Iris pigment epithelial cell (primary cell): ENCODE results near the gene SEC16A.

Experiments used
- DNase-seq: peaks from one replicate; pipeline ENCODE4 v3.0.0-alpha.2; 2011; ENCODE audit warnings: low read depth

Gene SEC16A

DNA sequence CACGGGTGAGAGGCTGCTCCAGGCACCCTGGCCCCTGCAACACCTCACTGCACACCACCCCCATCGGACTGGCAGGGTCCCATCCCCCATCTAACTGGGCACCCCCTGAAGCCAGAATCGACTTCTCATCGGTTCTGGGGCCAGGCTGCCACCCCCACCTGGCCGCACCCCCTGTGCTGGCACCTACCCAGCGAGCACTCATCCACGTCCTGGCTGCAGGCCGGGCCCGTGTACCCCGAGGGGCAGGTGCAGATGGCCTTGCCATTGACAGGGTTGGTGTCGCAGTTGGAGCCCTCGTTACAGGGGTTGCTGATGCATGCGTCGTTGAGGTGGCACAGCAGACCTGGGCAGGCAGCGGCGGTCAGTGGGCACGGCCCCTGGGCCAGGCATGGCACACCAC lies 35.1 kb upstream of the SEC16A start:
- no peak for DNase-seq

DNA sequence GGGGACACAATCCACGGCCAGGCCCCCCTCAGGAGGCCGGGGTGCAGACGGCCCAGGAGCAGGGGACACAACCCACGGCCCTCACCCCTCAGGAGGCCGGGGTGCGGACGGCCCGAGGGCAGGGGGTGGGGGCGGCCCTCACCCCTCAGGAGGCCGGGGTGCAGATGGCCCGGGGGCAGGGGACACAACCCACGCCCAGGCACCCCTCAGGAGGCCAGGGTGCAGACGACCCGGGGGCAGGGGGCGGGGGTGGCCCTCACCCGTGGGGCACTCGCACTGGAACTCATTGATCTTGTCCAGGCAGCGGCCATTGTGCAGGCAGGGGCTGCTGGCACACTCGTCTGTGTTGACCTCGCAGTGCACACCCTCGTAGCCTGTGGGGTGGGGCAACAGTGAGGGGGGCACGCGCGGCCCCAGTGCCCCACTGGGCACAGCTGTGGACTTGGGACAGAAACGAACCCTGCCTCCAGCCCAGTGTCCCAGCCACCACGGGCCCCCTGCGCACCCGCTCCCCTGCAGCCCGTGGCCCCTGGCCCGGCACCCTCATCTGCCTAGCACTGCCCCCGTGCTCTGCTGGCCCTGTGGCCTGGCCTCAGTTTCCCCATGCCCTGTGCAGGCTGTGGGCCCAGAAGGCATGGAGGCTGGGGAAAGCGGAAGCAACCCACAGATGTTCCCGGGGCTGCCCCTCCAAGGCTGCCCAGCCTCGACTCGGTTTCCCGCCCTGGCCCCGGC lies 34.3 kb upstream of the SEC16A start:
- DNase-seq, result no peak

DNA sequence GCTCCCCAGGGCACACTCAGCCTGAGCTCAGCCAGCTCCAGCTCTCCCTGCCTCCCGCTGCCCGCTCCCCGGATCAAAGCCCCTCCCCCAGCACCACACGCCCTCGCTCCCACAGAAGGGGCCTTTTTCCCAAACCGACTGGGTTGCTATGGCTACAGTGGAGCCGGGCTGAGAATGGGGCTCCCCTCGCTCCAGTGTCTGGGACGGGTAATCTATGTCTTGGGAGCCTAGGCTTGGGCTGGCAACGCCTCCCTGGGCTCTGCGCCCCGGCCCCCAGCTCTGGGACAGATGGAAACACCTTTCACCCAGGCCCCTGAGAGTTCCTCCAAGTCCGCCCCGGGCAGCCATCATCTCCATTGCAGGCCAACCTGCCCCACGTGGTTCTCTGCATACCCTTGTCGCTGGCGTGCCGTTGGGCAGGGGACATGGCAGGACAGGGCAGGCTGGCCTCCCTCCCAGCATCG lies 33.4 kb upstream of the SEC16A start:
- DNase-seq, result no peak

GRCh38 chr9:136515276-136515675 lies 32.4 kb upstream of the SEC16A start:
- no peak for DNase-seq

DNA sequence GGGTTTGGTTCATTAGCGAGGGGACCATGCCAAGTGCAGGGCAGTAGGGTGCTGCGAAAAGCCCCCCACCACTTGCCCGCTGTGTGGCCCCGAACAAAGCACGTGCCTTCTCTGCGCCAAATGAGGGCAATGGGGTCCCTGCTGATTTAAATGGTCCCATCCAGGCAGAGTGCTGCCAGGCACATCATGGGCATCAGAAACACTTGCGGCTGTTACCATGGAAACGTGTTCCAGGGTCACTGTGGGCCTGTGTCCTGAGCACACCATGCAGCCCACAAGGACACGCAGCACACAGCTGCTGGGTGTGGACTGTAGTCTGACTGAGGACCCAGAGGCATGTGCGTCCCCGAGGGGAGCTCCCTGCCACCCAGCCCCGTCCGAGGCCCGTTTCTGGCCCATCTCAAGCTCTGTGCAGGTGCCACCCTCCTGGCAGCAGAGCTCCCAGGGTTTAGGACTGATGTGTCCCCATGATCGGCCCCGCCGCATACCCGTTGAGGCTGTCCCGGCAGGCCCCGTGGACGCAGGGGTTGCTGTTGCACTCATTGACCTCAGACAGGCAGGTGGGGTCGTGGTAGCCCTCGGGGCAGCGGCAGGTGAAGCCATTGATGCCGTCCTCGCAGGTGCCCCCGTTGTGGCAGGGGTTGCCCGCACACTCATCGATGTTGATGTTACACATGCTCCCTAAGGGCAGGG lies 31.3 kb upstream of the SEC16A start:
- DNase-seq, result no peak

GRCh38 chr9:136513191-136513590 lies 30.4 kb upstream of the SEC16A start:
- no peak for DNase-seq

DNA sequence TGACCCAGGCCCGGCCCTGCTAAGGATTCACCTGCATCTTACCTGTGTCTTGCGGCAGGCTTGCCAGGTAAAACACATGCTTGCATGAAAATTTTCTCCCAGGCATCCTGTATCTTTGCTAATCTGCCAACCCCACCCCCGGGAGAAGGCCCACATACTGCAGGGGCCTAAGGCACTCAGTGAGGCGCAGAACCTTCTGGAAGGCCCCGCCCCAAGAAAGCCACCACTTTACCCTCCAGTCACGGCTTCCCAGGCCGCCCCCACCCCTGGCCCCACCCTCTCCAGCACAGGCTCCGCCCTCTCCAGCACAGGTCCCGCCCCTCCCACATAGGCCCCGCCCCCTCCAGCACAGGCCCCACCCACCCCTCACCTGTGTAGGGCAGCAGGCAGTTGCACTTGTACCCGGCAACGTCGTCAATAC lies 29.8 kb upstream of the SEC16A start:
- DNase-seq, result no peak

DNA sequence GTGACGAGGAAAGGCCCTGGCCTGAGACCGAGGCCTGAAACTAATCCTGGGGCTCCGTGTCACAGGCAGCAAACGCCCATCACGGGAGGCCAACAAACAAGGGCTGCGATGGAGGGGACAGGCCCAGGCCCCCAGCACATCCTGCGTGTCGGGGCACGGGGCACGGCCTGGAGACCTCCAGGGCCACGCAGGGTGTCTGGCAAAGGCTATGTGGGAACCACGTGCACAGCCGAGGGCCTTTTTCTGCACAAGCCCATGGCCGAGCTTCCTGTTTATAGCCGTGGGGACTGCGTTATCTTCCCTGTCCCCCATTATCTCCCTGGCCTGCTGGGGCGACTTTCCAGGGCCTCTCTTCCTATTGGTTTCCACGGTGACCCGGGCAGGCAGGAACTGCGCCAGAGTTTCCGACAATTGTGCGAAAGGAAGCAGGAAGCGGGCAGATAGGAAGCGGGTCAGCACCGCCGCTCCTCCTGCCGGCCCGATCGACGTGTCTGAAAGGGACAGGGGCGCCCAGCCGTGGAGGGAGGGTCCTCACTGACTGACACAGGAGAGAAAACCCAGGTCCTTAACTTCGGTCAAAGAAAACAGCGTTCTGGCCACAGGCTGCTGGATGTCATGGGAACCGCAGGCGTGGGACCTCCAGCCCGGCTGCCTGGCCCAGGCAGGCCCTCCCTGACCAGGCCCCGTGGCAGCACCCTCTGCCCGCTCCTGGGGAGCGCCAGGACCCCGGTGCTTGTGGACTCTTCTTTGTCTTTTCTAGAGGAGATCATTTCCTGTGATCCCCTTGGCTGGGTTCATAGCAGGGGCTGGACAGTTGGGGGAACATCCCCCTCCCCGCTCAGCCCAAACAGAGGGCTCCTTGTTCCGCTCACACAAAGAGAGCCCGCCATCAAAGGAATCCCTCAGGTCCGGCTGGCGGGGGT lies 29.1 kb upstream of the SEC16A start:
- no peak for DNase-seq

DNA sequence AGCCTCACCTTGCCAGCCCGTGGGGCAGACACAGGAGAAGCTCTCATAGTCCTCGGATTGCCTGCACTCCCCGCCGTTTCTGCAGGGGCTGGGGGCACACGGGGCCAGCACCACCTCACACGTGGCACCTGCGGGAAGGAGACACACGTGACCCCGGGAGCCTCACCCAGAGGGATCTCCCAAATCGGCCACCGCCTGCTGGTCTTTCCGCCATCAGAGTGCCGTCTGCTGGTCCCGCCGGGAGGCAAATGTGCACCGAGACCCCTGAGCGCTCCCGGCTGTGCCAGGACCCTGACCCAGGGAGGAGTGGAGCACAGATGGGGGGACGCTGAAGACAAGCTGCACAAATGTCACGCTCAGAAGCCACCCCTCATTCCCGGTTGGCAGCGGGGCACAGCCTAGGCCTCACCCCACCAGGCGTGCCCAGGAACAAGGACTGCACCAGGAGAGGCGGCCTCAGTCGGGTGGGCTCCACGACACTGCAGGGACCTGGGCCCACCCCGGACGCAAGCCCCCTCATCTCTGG lies 28.4 kb upstream of the SEC16A start:
- no peak for DNase-seq

GRCh38 chr9:136510561-136510960 lies 27.7 kb upstream of the SEC16A start:
- no peak for DNase-seq

DNA sequence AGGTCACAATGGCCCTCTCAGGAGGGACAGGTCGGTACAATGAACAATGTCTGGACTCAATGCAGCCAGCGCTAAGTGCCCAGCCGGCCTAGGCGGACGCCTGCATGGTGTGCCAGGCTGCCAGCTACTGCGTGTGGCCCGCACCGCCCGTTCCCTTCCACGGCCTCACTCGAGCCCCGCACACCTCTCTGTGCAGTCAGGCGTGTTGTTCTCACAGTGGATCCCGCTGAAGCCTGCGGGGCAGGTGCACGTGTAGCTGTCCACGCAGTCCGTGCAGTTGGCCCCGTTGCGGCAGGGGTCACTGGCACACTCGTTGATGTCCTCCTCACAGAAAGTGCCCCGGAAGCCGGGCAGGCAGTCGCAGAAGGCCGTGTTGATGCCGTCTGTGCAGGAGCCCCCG lies 26.7 kb upstream of the SEC16A start:
- no peak for DNase-seq

- DNase-seq, result no peak
These were observed 26.1 kb upstream of the SEC16A start for GRCh38 chr9:136508729-136509500.

DNA sequence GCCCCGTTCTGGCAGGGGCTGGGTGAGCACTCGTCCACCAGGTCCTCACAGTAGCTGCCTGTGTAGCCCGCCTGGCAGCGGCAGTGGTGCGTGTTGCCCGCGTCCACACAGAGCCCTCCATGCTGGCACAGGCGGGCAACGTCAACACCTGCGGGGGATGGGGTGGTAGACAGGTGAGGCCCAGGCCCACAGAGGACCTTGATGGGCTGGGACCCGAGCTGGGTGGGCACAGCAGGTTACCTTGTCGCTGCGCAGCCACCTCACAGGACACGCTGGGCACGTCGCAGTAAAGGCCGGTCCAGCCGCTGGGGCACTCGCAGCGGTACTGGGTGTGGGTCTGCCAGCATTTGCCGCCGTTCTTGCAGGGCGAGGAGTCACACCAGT lies 25.1 kb upstream of the SEC16A start:
- DNase-seq, result no peak

- no peak for DNase-seq
These were observed 24.6 kb upstream of the SEC16A start for GRCh38 chr9:136507221-136507991.

GRCh38 chr9:136506425-136506824 lies 23.6 kb upstream of the SEC16A start:
- DNase-seq, result no peak

- DNase-seq, result no peak
These were observed 22.9 kb upstream of the SEC16A start for GRCh38 chr9:136505406-136506403.

DNA sequence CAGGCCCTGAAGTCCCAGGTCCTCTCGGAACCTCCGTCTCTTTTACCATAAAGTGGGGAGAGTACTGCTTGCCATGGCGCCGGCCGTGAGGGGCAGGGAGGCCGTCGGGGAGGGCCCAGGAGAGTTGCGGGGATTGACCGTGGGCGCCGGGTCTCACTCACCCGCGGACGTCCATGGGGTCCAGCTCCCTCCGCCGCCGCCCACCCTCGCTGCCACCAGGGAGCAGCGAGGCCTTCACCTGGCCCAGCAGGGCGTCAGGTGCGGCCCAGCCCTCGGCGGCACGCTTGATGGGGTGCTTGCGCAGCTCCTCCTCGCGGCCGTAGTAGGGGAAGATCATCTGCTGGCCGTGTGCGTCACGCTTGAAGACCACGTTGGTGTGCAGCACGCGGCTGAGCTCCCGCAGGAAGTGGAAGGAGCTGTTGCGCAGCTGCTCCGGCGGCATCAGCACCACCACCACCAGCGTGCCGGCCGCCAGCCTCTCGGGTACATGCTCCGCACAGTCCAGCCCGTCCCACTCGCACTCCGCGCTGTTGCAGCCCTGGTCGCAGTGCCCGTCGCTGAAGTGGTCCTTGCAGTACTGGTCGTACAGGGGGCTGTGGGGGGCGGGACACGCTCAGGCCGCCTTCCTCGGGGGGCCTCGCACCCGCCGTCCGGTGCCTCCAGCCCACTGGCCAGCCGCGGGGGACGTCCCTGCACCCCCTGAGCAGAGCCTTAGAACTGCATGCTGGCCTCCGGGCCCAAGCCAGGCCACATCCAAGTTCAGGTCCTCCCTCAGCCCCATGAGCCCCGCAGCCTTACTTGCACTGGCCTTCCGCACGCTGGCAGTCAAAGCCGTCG lies 21.9 kb upstream of the SEC16A start:
- DNase-seq, result no peak

DNA sequence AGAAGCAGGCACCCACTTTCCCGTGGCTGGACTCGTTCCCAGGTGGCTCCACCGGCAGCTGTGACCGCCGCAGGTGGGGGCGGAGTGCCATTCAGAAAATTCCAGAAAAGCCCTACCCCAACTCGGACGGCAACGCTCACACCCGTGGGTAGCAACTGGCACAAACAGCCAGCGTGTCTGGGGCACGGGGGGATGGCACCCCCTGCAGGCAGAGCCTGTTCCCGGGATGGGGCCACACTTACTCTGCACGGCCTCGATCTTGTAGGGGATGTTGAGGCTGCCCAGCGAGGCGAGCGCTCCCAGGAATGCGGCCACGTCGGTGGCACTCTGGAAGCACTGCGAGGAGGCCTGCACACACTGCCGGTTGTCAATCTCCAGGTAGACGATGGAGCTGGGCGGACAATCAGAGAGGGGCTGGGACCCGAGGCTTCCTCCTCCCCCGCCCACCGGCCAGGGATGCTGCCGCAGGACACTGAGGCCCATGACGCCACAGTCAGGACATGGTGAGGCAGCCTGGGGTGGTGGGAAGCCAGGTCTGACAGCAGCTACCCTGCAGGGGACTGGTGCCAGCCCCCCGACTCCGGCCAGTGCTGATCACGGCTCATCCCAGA lies 20.2 kb upstream of the SEC16A start:
- no peak for DNase-seq
